HCT116 (cell line): ENCODE data around the gene PTPN13. TPM values are rescaled to one million over a fixed set of nuclear protein-coding genes. Genes with fewer than 3 reads are reported as not detected.

Source experiments
- ATAC-seq: fragments of 200-7000 bp; cut with Tn5 transposase; 2 replicates; pipeline ENCODE4 v1.9.1; 2020; ENCODE audit warnings: mild to moderate bottlenecking, moderate library complexity
- BruUV-seq: library from RNA; stranded (reverse); fragments of 400-500 nt; replicated peaks from 2 replicates; lab custom pipeline; 2021; lab: Mats Ljungman, UMichigan
- CTCF ChIA-PET: fragments of 300-600 bp; sonication (Branson Sonifier 250); formaldehyde crosslinking; loops from one replicate; lab custom pipeline; 2021; ENCODE audit warnings: antibody characterized with exemption; lab: Charles Lee
- POLR2A ChIA-PET: fragments of 300-600, 350-600 bp; sonication (Branson Sonifier 250); formaldehyde crosslinking; loops from one replicate; lab custom pipeline; 2021; ENCODE audit warnings: antibody characterized with exemption; lab: Charles Lee
- RAD21 ChIA-PET, 2 experiments: fragments of 300-600 bp; sonication (Branson Sonifier 250); formaldehyde crosslinking; loops; one replicate each; lab custom pipeline; 2023; ENCODE audit warnings: low total read pairs in 2 of 2; ENCODE audit not compliant: uncharacterized antibody in 2 of 2, unreplicated experiment in 2 of 2, low non-redundant PET in 1 of 2; lab: Charles Lee
- DNase-seq: peaks from one replicate; pipeline ENCODE4 v3.0.0-alpha.2; 2010; ENCODE audit warnings: low read depth, low spot score
- H2AFZ ChIP-seq: fragments of 200-600 bp; shearing (Covaris generic), sonication (generic); 2 replicates; pipeline ENCODE4 v1.6.1; 2017; ENCODE audit warnings: low read depth, mixed run types, mixed read lengths, antibody characterized with exemption, low read length; ENCODE audit not compliant: poor library complexity, severe bottlenecking
- H3K27ac ChIP-seq: 2 replicates; pipeline ENCODE4 v1.5.1; 2012; ENCODE audit warnings: low read depth, low read length
- H3K27me3 ChIP-seq: fragments of 200-600 bp; sonication (generic); 2 replicates; pipeline ENCODE4 v1.6.1; 2016; ENCODE audit warnings: mixed run types, low read length, mixed read lengths; ENCODE audit not compliant: insufficient read depth
- H3K36me3 ChIP-seq, 2 experiments: fragments of 200-500 bp in 1 of 2; fragments of 200-600 bp in 1 of 2; sonication (Bioruptor generic) in 1 of 2; sonication (generic) in 1 of 2; 2 replicates each; pipeline versions ENCODE4 v1.5.1 to v1.6.1; 2014 to 2016; ENCODE audit warnings: low read length in 2 of 2, inconsistent platforms in 1 of 2, mixed read lengths in 1 of 2, mixed run types in 1 of 2; ENCODE audit not compliant: insufficient read depth in 2 of 2, control insufficient read depth in 1 of 2
- H3K4me1 ChIP-seq, 2 experiments: fragments of 200-600 bp in 1 of 2; sonication (generic) in 1 of 2; 2 replicates each; pipeline versions ENCODE4 v1.5.1 to v1.6.1; 2012 to 2017; ENCODE audit warnings: low read length in 2 of 2, inconsistent platforms in 1 of 2, mild to moderate bottlenecking in 1 of 2, mixed read lengths in 1 of 2, mixed run types in 1 of 2, moderate library complexity in 1 of 2; ENCODE audit not compliant: insufficient read depth in 2 of 2, control insufficient read depth in 1 of 2
- H3K4me2 ChIP-seq: fragments of 200-600 bp; sonication (generic); 2 replicates; pipeline ENCODE4 v1.6.1; 2017; ENCODE audit warnings: mixed run types, low read length, mixed read lengths
- H3K4me3 ChIP-seq, 2 experiments: fragments of 200-600 bp in 1 of 2; sonication (generic) in 1 of 2; replicated peaks in 1 of 2; 2 replicates each; pipeline ENCODE4 v1.5.1; 2011 to 2016; ENCODE audit warnings: low read length in 2 of 2, control low read depth in 1 of 2, low read depth in 1 of 2, mild to moderate bottlenecking in 1 of 2, mixed read lengths in 1 of 2, mixed run types in 1 of 2
- H3K79me2 ChIP-seq: fragments of 200-600 bp; sonication (generic); 2 replicates; pipeline ENCODE4 v1.6.1; 2017; ENCODE audit warnings: mild to moderate bottlenecking, mixed run types, low read length, moderate library complexity, mixed read lengths; ENCODE audit not compliant: insufficient read depth
- H3K9ac ChIP-seq: fragments of 200-600 bp; sonication (generic); 2 replicates; pipeline ENCODE4 v1.6.1; 2016; ENCODE audit warnings: low read length, mixed read lengths
- H3K9me2 ChIP-seq: fragments of 200-600 bp; sonication (generic), shearing (Covaris generic); 2 replicates; pipeline ENCODE4 v1.6.1; 2017; ENCODE audit warnings: mixed run types, mild to moderate bottlenecking, moderate library complexity; ENCODE audit not compliant: insufficient read depth
- H3K9me3 ChIP-seq, 2 experiments: fragments of 200-500 bp in 1 of 2; fragments of 200-600 bp in 1 of 2; sonication (Bioruptor generic) in 1 of 2; sonication (generic) in 1 of 2; 2 replicates each; pipeline ENCODE4 v1.6.1; 2014 to 2017; ENCODE audit warnings: low read length in 2 of 2, mixed read lengths in 2 of 2, inconsistent platforms in 1 of 2, low read depth in 1 of 2, mild to moderate bottlenecking in 1 of 2, mixed run types in 1 of 2, moderate library complexity in 1 of 2; ENCODE audit not compliant: control insufficient read depth in 1 of 2, insufficient read depth in 1 of 2
- H4K20me1 ChIP-seq: fragments of 200-600 bp; sonication (generic), shearing (Covaris generic); 2 replicates; pipeline ENCODE4 v1.6.1; 2017; ENCODE audit warnings: mixed run types, mild to moderate bottlenecking, moderate library complexity; ENCODE audit not compliant: insufficient read depth
- ATF3 ChIP-seq: IDR thresholded peaks from 2 replicates; pipeline ENCODE4 v1.6.1; 2012
- CBX3 ChIP-seq: IDR thresholded peaks from 2 replicates; pipeline ENCODE4 v1.6.1; 2012; ENCODE audit warnings: low read depth
- EGR1 ChIP-seq: IDR thresholded peaks from 2 replicates; pipeline ENCODE4 v1.6.1; 2012; ENCODE audit warnings: low read depth
- EZH2 ChIP-seq: fragments of 200-600 bp; sonication (generic); IDR thresholded peaks from 2 replicates; pipeline ENCODE4 v1.6.1; 2017; ENCODE audit warnings: antibody characterized with exemption, mixed run types
- EZH2phosphoT487 ChIP-seq: fragments of 200-600 bp; IDR thresholded peaks from 2 replicates; pipeline ENCODE4 v1.6.1; 2018; ENCODE audit warnings: antibody characterized with exemption, borderline replicate concordance
- POLR2A ChIP-seq: IDR thresholded peaks from 2 replicates; pipeline ENCODE4 v1.7.0; 2011; ENCODE audit warnings: borderline replicate concordance; ENCODE audit not compliant: insufficient read depth, insufficient read length; ENCODE audit errors: extremely low read depth
- POLR2AphosphoS5 ChIP-seq: IDR thresholded peaks from 2 replicates; pipeline ENCODE4 v1.6.1; 2011; ENCODE audit warnings: mild to moderate bottlenecking, low read depth, low read length, moderate library complexity
- REST ChIP-seq: IDR thresholded peaks from 2 replicates; pipeline ENCODE4 v1.6.1; 2012; ENCODE audit warnings: low read depth
- SRF ChIP-seq: IDR thresholded peaks from 2 replicates; pipeline ENCODE4 v1.6.1; 2012; ENCODE audit warnings: low read depth
- TCF7L2 ChIP-seq: IDR thresholded peaks from 2 replicates; pipeline ENCODE4 v1.7.0; 2011; ENCODE audit warnings: borderline replicate concordance, inconsistent platforms; ENCODE audit not compliant: insufficient read depth, insufficient read length; ENCODE audit errors: extremely low read depth
- ZFX ChIP-seq: fragments of 450-650 bp; IDR thresholded peaks from 2 replicates; pipeline ENCODE4 v1.6.1; 2017
- intact Hi-C: fragments of 100-400 bp; cut with micrococcal nuclease; formaldehyde crosslinking; loops from 2 replicates; pipeline ENCODE4 v1.10.0; 2022
- total RNA-seq: library from RNA; stranded (reverse); gene quantifications from one replicate; pipeline ENCODE4 v1.2.1, GENCODE V29; 2021; ENCODE audit not compliant: unreplicated experiment
- TF ChIP-seq, protein P1 (sequence below): IDR thresholded peaks from 2 replicates; pipeline ENCODE4 v1.6.1; 2011; ENCODE audit warnings: mild to moderate bottlenecking, low read length, moderate library complexity; ENCODE audit not compliant: insufficient replicate concordance; ENCODE audit errors: extremely low read depth

Gene PTPN13
- total RNA-seq, 1 experiment from 2014 or later: 14.6 TPM

DNA sequence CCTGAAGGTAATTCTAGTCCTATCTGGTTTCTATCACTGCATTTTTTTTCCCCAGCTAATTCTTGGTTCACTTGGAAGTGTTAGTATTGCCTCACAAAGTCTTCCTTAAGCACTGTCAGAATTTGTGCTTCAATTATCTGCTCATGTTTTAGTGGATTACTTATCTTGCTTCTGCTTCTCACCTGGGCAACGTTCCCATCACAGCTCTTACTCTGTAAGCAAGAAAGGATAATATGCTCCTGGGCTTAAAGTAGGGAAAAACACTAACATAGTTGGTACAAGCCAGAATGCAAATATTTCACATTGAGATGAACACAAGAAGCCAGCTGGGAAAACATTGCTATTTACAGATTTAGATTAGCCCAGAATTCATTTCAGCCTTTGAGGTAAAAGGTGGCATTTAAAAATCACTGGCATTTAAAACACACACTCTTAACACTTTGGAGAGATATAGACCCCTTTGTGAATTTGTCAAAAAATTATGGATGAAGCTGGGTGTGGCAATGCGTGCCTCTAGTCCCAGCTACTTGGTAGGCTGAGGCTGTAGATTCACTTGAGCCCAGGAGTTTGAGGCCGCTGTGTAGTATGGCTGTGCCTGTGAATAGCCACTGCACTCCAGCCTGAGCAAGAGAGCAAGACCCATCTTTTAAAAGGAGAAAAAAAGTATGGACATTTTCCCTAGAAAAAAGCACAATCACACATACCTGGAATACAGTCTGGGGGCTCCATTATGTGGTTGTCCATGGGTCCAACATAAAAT, 6.6 kb upstream of the PTPN13 start:
- no peak overlapping the region for H3K9ac ChIP-seq

More for the DNA sequence above, 6.6 kb upstream of the PTPN13 start:
- Histone ChIP-seq H3K9me3 (no peaks in the 10 kb centered on the region), H3K4me3 (no peak overlapping the region), H2AFZ (no peak overlapping the region), H3K27me3 (no peaks in the 10 kb centered on the region), H3K27ac (no peak overlapping the region), H3K9me2 (no peaks in the 10 kb centered on the region), H3K4me1 (peaks cover 0 to 9% of the 10 kb centered on the region in 2 experiments; a peak in 1 of 4 replicates), H4K20me1 (no peaks in the 10 kb centered on the region), H3K4me2 (no peak overlapping the region), H3K79me2 (no peaks in the 10 kb centered on the region), H3K36me3 (no peaks in the 10 kb centered on the region)
- DNase-seq (no peak), ATAC-seq (no peak)
- TF ChIP-seq POLR2AphosphoS5: no peak
- no peak for TF ChIP-seq CBX3
- TF ChIP-seq EGR1: no peak
- no peak for TF ChIP-seq ZFX
- TF ChIP-seq, protein P1, sequence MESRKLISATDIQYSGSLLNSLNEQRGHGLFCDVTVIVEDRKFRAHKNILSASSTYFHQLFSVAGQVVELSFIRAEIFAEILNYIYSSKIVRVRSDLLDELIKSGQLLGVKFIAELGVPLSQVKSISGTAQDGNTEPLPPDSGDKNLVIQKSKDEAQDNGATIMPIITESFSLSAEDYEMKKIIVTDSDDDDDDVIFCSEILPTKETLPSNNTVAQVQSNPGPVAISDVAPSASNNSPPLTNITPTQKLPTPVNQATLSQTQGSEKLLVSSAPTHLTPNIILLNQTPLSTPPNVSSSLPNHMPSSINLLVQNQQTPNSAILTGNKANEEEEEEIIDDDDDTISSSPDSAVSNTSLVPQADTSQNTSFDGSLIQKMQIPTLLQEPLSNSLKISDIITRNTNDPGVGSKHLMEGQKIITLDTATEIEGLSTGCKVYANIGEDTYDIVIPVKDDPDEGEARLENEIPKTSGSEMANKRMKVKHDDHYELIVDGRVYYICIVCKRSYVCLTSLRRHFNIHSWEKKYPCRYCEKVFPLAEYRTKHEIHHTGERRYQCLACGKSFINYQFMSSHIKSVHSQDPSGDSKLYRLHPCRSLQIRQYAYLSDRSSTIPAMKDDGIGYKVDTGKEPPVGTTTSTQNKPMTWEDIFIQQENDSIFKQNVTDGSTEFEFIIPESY: no peak
- TF ChIP-seq EZH2: no peak
- no peak for TF ChIP-seq REST
- TF ChIP-seq SRF: no peak
- no peak for TF ChIP-seq EZH2phosphoT487
- TF ChIP-seq ATF3: no peak
- no peak for TF ChIP-seq POLR2A
- no peak for TF ChIP-seq TCF7L2
- RAD21 ChIA-PET: no interaction called here
- intact Hi-C loops: no loop called here
- CTCF ChIA-PET: no interaction called here
- POLR2A ChIA-PET: no interaction called here
- no TSS peak for BruUV-seq
